GM12878 (cell line): ENCODE data around the gene HS6ST3. TPM values are rescaled to one million over a fixed set of nuclear protein-coding genes. Genes with fewer than 3 reads are reported as not detected.

Experiments used
- ATAC-seq: fragments of 200-7000 bp; cut with Tn5 transposase; 3 replicates; pipeline ENCODE4 v1.9.1; 2020; ENCODE audit warnings: mild to moderate bottlenecking, moderate library complexity
- BruUV-seq: library from RNA; stranded (reverse); fragments of 400-500 nt; replicated peaks from 2 replicates; lab custom pipeline; 2021; lab: Mats Ljungman, UMichigan
- CTCF ChIA-PET: fragments of 300-600 bp; sonication (Branson Sonifier 250); formaldehyde crosslinking; extraction: SDS; loops from one replicate; lab custom pipeline; 2021; ENCODE audit warnings: inconsistent platforms; lab: Yijun Ruan, JAX
- POLR2A ChIA-PET: fragments of 350-600 bp; formaldehyde crosslinking; extraction: SDS; loops from one replicate; lab custom pipeline; 2021; ENCODE audit warnings: inconsistent platforms; lab: Charles Lee
- RAD21 ChIA-PET: fragments of 300-600 bp; sonication (Branson Sonifier 250); formaldehyde crosslinking; loops from one replicate; lab custom pipeline; 2023; ENCODE audit warnings: antibody characterized with exemption; ENCODE audit not compliant: unreplicated experiment; lab: Charles Lee
- SMC1A ChIA-PET: fragments of 300-600 bp; sonication (Branson Sonifier 250); formaldehyde crosslinking; loops from one replicate; lab custom pipeline; 2023; ENCODE audit not compliant: unreplicated experiment, uncharacterized antibody; lab: Charles Lee
- DNase-seq: peaks from one replicate; pipeline ENCODE4 v3.0.0-alpha.2; 2011; ENCODE audit warnings: low read depth, low spot score
- FAIRE-seq: peaks from 3 replicates; lab custom pipeline; 2011; peaks lifted over from hg19 to GRCh38; lab: Jason Lieb, UNC
- H2AFZ ChIP-seq: 2 replicates; pipeline ENCODE4 v1.6.0; 2011; ENCODE audit warnings: low read depth, low read length, control low read depth; ENCODE audit not compliant: control insufficient read depth
- H3K27ac ChIP-seq: 2 replicates; pipeline ENCODE4 v1.5.1; 2011; ENCODE audit warnings: control low read depth; ENCODE audit not compliant: control insufficient read depth, insufficient read depth
- H3K27me3 ChIP-seq, 2 experiments: replicated peaks in 1 of 2; 2 replicates each; pipeline versions ENCODE4 v1.6.0 to v1.6.1; 2011; ENCODE audit warnings: low read length in 1 of 2; ENCODE audit not compliant: control insufficient read depth in 2 of 2, insufficient read depth in 2 of 2
- H3K36me3 ChIP-seq, 2 experiments: 2 replicates each; pipeline ENCODE4 v1.5.1; 2011; ENCODE audit warnings: low read length in 1 of 2; ENCODE audit not compliant: control insufficient read depth in 2 of 2, insufficient read depth in 2 of 2
- H3K4me1 ChIP-seq: 2 replicates; pipeline ENCODE4 v1.6.1; 2011; ENCODE audit warnings: mild to moderate bottlenecking, low read length, moderate library complexity, mixed read lengths; ENCODE audit not compliant: control insufficient read depth, insufficient read depth
- H3K4me2 ChIP-seq: 2 replicates; pipeline ENCODE4 v1.6.0; 2011; ENCODE audit warnings: control low read depth; ENCODE audit not compliant: control insufficient read depth, insufficient read depth
- H3K4me3 ChIP-seq: fragments of 200-600 bp; sonication (generic); 2 replicates; pipeline ENCODE4 v1.5.1; 2016
- H3K79me2 ChIP-seq: 2 replicates; pipeline ENCODE4 v1.6.0; 2011; ENCODE audit warnings: low read length; ENCODE audit not compliant: control insufficient read depth, insufficient read depth
- H3K9ac ChIP-seq: 2 replicates; pipeline ENCODE4 v1.8.0; 2011; ENCODE audit warnings: low read length, control low read depth, mixed read lengths; ENCODE audit not compliant: control insufficient read depth, insufficient read depth
- H3K9me3 ChIP-seq: replicated peaks from 3 replicates; pipeline ENCODE4 v1.5.1; 2011; ENCODE audit warnings: mild to moderate bottlenecking, low read length; ENCODE audit not compliant: control insufficient read depth, insufficient read depth
- H4K20me1 ChIP-seq: 2 replicates; pipeline ENCODE4 v1.6.0; 2011; ENCODE audit not compliant: control insufficient read depth, insufficient read depth
- SRF ChIP-seq, 2 experiments: IDR thresholded peaks; 2 replicates each; pipeline ENCODE4 v1.6.1; 2011; ENCODE audit warnings: low read depth in 2 of 2, low read length in 2 of 2, mild to moderate bottlenecking in 1 of 2, moderate library complexity in 1 of 2
- WGBS: methylation state at CpG from one replicate; pipeline ENCODE4 v1.1.6; 2016; ENCODE audit warnings: low lambda C conversion rate; ENCODE audit not compliant: insufficient replicate concordance, insufficient coverage; ENCODE audit errors: missing lambda C conversion rate; 5-methylcytosine and 5-hydroxymethylcytosine counted together
- in situ Hi-C: fragments of 300-500 bp; cut with MboI; formaldehyde crosslinking; loops from 9 replicates; pipeline ENCODE4 v1.14.3; 2018; ENCODE audit warnings: mixed read lengths
- intact Hi-C: fragments of 100-400 bp; cut with micrococcal nuclease; formaldehyde crosslinking; loops from one replicate; pipeline ENCODE4 v1.14.2; 2022; ENCODE audit not compliant: unreplicated experiment
- polyA plus RNA-seq, 11 experiments: library from polyadenylated mRNA; depleted of rRNA in 4 of 11; unstranded in 6 of 11; stranded (reverse) in 5 of 11; fragments of >200 nt; fragmentation: Nextera tagmentation in 4 of 11; fragmentation: Illumina TruSeq in 1 of 11; extraction: Ambion mirVana in 4 of 11; extraction: Trizol in 1 of 11; gene quantifications; 1 replicate in 1 of 11; 2 replicates in 10 of 11; pipeline versions ENCODE4 v1.2.1 to v1.2.3, GENCODE V29; 2011 to 2016; ENCODE audit warnings: inconsistent platforms in 2 of 11, missing spikeins in 2 of 11, low read depth in 1 of 11
- total RNA-seq, 4 experiments: library from RNA; depleted of rRNA in 3 of 4; stranded (reverse); fragments of >200 nt in 3 of 4; fragmentation: Illumina TruSeq in 1 of 4; extraction: Trizol in 1 of 4; gene quantifications; 2 replicates each; pipeline versions ENCODE4 v1.2.1 to v1.2.3, GENCODE V29; 2013 to 2021
- TF ChIP-seq, protein P1 (sequence below): fragments of 450-650 bp; formaldehyde crosslinking; IDR thresholded peaks from 2 replicates; pipeline ENCODE4 v1.5.0; 2022; ENCODE audit warnings: mild to moderate bottlenecking, missing genetic modification characterization
- TF ChIP-seq, protein P2 (sequence below): fragments of 450-650 bp; IDR thresholded peaks from 2 replicates; pipeline ENCODE4 v1.6.1; 2017; ENCODE audit warnings: low read depth, mild to moderate bottlenecking, moderate library complexity

Gene HS6ST3
- total and polyA plus RNA-seq, 10 of the 15 experiments (the other 5 are each of a cell fraction or from before 2014, with no cell fraction given) = under 0.01 to 2.9 TPM; not detected in 8

DNA sequence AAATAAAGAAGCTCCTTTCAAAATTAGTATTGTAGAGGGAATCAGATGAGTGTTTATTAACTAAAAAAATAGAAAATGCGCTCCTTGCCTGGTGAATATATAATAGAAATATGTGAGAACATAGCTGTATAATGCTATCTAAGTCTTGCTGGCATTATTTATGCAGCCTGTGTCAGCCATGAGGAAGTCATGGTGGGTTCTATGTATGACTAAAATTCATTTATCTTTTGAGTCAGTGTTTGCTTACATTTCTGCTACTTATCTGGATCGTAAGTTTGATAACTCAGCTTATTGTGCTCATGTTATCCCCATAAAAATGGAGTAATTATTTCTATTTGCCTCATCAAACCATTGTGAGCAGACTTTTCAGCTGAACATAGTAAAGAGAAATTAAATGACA lies 455.1 kb downstream of the HS6ST3 start:
- Histone ChIP-seq H3K27ac (no peak overlapping the region), H4K20me1 (no peaks in the 10 kb centered on the region), H2AFZ (no peak overlapping the region), H3K4me1 (no peaks in the 10 kb centered on the region), H3K4me2 (no peak overlapping the region), H3K27me3 (no peaks in the 10 kb centered on the region), H3K79me2 (no peaks in the 10 kb centered on the region), H3K4me3 (no peak overlapping the region), H3K9me3 (no peaks in the 10 kb centered on the region), H3K9ac (no peak overlapping the region), H3K36me3 (no peaks in the 10 kb centered on the region)
- RAD21 ChIA-PET = no interaction called here
- no TSS peak for BruUV-seq
- no peak for FAIRE-seq
- intact Hi-C loops = no loop called here
- SMC1A ChIA-PET = interaction anchor here (1.0 kb wide), 1 partner anchor 17 kb away, joined by 3 read pairs; no protein-coding TSS in a partner anchor
- WGBS = 0% methylated on average over 2 of the region's 2 CpGs
- in situ Hi-C loops = no loop called here
- TF ChIP-seq, protein P1, sequence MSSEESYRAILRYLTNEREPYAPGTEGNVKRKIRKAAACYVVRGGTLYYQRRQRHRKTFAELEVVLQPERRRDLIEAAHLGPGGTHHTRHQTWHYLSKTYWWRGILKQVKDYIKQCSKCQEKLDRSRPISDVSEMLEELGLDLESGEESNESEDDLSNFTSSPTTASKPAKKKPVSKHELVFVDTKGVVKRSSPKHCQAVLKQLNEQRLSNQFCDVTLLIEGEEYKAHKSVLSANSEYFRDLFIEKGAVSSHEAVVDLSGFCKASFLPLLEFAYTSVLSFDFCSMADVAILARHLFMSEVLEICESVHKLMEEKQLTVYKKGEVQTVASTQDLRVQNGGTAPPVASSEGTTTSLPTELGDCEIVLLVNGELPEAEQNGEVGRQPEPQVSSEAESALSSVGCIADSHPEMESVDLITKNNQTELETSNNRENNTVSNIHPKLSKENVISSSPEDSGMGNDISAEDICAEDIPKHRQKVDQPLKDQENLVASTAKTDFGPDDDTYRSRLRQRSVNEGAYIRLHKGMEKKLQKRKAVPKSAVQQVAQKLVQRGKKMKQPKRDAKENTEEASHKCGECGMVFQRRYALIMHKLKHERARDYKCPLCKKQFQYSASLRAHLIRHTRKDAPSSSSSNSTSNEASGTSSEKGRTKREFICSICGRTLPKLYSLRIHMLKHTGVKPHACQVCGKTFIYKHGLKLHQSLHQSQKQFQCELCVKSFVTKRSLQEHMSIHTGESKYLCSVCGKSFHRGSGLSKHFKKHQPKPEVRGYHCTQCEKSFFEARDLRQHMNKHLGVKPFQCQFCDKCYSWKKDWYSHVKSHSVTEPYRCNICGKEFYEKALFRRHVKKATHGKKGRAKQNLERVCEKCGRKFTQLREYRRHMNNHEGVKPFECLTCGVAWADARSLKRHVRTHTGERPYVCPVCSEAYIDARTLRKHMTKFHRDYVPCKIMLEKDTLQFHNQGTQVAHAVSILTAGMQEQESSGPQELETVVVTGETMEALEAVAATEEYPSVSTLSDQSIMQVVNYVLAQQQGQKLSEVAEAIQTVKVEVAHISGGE = no peak
- no peak for TF ChIP-seq SRF (IDR thresholded peaks at IDR 0.05; ENCODE audit: low read depth in 2 of 2, low read length in 2 of 2)
- TF ChIP-seq, protein P2, sequence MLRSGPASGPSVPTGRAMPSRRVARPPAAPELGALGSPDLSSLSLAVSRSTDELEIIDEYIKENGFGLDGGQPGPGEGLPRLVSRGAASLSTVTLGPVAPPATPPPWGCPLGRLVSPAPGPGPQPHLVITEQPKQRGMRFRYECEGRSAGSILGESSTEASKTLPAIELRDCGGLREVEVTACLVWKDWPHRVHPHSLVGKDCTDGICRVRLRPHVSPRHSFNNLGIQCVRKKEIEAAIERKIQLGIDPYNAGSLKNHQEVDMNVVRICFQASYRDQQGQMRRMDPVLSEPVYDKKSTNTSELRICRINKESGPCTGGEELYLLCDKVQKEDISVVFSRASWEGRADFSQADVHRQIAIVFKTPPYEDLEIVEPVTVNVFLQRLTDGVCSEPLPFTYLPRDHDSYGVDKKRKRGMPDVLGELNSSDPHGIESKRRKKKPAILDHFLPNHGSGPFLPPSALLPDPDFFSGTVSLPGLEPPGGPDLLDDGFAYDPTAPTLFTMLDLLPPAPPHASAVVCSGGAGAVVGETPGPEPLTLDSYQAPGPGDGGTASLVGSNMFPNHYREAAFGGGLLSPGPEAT = no peak
- ATAC-seq = no peak
- CTCF ChIA-PET = no interaction called here
- no peak for DNase-seq
- POLR2A ChIA-PET = no interaction called here
